ENCODE results near the gene GPC6.

- TF ChIP-seq CTCF (IDR thresholded peaks at IDR 0.05): no peak
- TF ChIP-seq, protein P1, sequence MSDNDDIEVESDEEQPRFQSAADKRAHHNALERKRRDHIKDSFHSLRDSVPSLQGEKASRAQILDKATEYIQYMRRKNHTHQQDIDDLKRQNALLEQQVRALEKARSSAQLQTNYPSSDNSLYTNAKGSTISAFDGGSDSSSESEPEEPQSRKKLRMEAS (IDR thresholded peaks at IDR 0.05; ENCODE audit: low read depth): no peak
- no peak for TF ChIP-seq EZH2phosphoT487 (IDR thresholded peaks at IDR 0.05; ENCODE audit: borderline replicate concordance, low read depth)
- TF ChIP-seq NFIC (IDR thresholded peaks at IDR 0.05; ENCODE audit: borderline replicate concordance): no peak
- TF ChIP-seq REST (IDR thresholded peaks at IDR 0.05; ENCODE audit: low read depth, low read length): no peak
Observed at GRCh38 chr13:93687261-93687660, 460.7 kb downstream of the GPC6 start.
